Measurements from ENCODE around the gene FSD1.

DNA sequence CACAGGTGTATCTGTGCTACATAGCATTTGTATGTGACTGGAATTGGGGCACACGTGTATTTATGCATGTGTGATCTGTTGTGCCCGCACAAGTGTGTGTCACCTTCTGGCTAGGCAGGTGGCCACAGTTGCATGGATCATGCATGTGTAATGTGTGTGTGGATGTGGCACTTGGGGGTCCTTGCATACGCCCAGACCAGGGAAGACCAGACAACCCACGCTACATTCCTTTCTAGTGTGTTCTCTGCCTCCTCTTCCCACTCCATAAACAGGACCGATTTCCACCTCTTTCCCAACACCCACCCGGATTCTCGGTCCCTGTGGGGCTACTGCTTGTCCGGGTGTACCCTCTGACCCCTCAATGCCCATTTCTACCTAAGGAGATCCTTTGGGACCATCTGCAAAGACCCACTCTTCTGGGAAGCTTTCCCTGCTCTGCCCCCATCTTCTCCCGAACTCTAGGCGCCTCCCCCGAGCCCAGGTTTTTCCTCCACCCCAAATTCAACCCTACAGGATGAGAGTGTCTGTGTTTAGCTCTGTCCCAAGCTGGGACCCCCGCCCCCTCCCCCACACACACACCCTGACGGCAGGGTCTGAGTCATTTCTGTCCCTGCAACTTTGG, 21.9 kb downstream of the FSD1 start:
- TF ChIP-seq EZH2 (IDR thresholded peaks at IDR 0.05; ENCODE audit: low read depth) (no peak), CTCF (conservative IDR thresholded peaks at IDR 0.05) (no peak)

All from PC-9 (cell line).